GM12892 (cell line): Measurements from ENCODE around the gene ATP9A.

Source experiments
- POLR2A ChIP-seq: IDR thresholded peaks from 2 replicates; pipeline ENCODE4 v1.6.1; 2011; ENCODE audit warnings: low read depth, low read length, control low read depth
- POLR2AphosphoS5 ChIP-seq: IDR thresholded peaks from 2 replicates; pipeline ENCODE4 v1.6.1; 2011; ENCODE audit warnings: low read depth, low read length, control low read depth
- TAF1 ChIP-seq: IDR thresholded peaks from 2 replicates; pipeline ENCODE4 v1.6.1; 2011; ENCODE audit warnings: low read depth, mild to moderate bottlenecking, control low read depth, low read length, borderline replicate concordance

- no peak for TF ChIP-seq POLR2A
- TF ChIP-seq POLR2AphosphoS5: no peak
- TF ChIP-seq TAF1: no peak
Measured at GRCh38 chr20:51575486-51575885, 192.7 kb downstream of the ATP9A start.
